GM19452 (cell line): ENCODE data around the gene CYTH2.

Source experiments
- ATAC-seq: cut with Tn5 transposase; IDR thresholded peaks from one replicate; pipeline ENCODE4 v1.9.1; 2021; ENCODE audit not compliant: unreplicated experiment

The CYTH2 gene

DNA sequence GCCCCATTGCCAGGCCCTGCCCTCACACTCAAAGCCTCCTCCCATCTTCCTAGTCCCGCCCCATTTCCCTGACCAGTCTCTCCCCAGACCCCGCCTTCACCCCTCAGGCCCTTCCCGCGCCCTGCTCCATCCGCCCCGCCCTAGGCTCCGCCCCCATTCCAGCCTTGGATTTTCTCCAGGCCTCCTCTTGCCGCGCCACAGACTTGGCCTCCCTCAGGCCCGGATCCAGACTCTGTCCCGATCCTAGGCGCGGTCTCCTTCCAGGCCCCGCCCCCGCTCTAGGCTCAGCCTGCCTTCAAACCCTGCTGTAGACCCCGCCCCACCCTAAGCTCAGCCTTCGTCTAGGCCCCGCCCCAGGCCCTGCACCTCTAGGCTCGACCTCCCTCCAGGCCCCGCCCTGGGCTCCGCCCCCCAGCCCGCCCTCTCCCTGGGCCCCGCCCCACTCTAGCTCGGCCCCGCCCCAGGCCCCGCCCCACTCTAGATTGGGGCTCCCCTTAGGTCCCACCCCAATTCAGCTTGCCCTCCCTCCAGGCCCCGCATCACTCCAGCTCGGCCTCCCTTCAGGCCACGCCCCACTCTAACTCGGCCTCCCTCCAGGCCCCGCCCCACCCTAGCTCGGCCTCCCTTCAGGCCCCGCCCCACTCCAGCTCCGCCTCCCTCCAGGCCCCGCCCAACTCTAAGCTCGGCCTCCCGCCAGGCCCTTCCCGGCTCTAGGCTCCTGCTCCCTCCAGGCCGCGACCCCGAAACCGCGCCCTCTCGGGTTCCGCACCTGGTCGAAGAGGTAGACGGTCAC is 24.0 kb downstream of the CYTH2 start:
- ATAC-seq = peak; percentile 56

DNA sequence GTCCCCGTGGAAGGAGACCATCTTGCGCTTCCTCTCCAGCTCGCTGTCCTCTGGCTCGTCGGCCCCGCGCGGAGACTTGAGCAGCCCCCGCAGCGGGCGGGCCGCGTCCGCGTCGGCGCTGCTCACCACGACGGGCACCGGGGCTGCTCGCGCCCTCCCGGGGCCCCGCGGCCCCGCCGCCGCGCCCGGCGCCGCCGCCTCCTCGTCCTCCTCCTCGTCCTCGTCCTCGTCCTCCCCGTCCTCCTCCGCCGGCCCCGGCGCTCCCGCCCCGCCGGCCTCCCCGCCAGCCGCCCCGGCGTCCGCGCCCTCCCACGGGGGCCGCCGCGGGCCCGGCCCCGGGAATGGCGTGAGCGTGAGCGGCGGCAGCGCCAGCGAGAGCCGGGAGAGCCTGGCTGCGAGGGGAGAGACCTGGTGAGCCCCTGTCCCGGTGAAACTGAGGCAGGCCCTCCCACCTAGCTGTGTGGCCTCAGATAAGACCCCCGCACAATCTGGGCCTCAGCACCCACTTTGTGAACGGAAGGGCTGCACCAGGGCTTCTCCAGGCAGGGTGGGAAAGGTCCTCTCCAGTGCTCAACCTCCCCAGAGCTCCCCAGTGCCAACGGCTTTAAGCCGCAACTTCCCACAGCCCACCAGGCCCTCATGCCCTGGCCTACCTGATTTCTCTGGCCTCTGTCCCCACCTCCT is 24.7 kb downstream of the CYTH2 start:
- no peak for ATAC-seq

DNA sequence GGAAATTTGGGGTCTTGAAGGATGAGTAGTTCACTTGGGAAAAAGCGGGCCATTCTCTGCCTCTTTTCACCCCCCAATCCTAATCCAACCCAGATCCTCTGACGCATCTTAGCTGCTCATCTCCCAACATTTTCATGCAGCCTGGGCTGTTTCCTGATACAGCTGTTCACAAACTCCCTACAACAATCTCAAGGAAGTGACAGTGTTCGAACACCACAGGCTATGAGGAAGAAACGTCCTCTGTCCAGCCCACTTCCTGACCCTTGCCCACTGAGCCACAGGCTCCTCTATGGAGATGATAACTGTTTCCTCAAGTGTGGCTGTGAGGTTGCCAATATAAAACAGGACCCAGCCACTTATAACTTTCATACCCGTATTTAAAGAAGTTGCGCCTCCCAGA is 26.2 kb downstream of the CYTH2 start:
- ATAC-seq = no peak

DNA sequence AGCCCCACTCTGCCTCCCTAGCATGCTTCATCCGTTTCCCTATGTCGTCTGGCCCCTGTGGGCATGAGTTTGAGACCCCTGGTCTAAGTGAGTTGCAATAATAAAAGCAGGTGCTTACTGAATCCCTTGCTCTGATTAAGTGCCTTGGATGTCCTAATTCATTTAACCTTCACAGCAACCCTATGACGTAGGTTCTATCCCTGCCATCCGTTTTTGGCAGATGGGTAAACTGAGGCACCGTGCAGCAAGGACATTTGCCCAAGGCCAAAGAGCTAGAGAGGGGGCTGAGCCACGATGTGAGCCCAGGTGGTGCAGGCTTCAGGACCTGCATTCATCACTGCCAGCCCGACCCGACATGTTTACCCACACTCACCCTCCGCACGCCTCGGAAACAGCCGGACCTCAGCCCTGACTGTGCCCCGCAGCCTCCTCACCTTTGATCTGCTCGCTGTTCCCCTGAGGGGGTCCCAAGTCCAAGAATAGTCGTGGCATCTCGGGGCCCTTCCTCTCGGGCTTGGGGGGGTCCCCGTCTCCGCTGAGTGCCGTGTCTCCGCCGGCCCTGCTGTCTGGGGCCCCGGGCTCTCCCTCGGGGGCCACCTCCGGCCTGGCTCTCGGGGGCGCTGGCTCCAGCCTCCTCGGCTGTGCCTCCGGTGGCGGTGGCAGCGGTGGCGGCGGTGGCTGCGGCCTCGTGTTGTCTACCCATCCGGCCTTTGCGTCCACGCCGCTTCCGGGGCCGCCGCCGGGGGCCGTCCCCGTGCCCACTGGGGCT is 28.0 kb downstream of the CYTH2 start:
- ATAC-seq = no peak

DNA sequence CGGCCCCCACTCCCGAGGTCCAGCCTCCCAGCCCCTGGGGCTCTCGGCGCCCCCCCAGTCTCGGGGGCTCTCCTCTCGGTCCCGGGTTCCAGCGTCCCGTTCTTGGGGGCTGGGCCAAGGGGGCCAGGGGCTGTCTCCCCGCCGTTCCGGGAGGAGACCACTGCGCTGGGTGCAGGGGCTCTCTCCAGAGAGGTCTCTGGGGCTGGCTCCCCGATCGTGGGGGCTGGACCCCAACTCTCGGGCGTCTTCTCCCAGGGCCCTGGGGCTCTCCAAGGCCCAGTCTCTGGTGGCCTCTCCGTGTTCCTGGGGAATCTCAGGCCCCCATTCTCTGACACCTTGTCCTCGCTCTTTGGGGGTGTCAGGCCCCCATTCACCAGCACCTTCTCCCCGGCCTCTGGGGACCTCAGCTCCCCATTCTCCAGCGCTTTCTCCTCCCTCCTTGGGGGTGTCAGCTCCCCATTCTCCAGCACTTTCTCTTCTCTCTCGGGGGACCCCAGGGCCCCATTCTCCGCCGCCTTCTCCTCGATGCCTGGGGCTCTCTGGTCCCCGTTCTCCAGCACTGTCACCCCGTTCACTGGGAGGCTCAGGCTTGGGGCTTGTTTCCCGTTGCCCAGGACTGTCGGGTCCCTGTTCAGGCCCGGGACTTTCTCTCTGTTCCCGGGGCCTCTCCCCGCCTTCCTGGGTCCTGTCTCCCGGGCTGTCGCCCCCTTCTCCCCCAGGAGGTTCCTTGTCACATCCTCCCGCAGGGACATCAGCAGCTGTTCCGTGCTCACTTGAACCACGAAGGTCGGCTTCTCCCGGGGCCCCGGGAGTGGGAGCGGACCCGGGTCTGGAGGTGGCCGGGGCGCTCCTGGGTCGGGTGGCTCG is 28.8 kb downstream of the CYTH2 start:
- no peak for ATAC-seq

DNA sequence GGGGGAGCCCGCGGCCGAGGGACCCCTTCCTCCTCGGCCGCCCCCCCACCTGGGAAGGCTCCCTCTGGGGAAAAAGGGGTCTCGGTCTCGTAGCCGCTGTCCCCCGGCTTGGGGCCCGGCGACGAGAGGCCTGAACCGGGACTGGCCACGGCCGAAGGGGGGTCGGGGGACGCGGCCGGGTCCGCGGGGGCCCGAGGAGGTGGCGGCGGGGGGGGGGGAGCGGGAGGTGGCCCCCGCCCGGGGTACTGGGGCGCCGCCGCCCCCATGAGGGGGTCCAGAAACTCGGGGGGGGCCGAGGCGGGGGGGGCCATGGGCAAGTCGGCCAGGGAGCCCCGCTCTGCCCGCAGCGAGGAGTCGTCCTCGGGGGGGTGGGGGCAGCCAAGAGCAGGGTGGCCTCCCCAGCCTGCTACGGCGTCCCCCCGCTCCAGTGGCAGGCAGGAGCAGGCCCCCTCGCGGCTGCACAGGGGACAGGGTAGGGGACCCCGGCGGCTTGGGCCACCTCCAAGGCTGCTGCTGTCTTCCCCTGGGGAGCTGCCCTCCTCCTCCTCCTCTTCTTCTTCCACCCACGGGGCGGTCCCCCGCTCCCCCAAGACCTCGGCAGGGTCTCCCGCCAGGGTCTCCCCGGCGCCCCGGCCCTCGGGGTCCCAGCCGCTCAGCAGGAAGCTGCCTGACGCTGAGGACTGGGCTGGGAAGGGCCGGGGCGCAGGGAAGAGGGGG is 29.6 kb downstream of the CYTH2 start:
- no peak for ATAC-seq

DNA sequence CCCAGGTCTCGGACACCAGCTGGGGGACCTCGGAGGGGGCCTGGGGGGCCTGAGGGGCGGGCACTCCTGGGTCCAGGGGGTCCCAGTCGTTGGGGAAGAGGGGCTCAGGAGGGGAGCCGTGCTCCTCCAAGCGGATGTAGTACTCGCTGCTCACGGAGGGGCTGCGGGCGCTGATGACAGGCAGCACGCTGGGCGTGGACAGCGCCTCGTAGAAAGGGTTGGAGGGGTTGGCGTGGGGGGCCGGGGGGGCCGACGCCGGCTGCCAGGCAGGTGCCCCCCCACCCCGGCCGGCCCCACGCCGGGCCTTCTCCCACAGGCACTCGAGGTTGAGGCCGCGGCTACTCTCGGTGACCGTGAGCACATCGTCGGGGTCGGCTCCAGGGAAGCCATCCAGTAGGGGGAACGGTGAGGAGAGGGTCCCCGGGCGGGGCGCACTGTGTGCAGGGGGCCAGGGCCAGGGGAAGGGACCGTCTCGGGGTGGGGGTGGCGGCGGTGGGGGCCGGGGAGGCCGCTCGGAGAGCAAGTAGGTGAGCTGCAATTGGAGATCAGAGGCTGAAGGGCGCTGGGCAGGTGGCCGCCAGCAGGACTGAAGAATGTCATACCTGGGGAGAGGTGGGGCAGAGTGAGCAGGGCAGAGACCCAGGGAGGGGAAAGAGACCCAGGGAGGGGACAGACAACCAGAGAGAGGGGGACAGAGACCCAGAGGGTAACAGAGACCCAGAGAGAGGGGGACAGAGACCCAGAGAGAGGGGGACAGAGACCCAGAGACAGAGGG is 30.3 kb downstream of the CYTH2 start:
- ATAC-seq = no peak

DNA sequence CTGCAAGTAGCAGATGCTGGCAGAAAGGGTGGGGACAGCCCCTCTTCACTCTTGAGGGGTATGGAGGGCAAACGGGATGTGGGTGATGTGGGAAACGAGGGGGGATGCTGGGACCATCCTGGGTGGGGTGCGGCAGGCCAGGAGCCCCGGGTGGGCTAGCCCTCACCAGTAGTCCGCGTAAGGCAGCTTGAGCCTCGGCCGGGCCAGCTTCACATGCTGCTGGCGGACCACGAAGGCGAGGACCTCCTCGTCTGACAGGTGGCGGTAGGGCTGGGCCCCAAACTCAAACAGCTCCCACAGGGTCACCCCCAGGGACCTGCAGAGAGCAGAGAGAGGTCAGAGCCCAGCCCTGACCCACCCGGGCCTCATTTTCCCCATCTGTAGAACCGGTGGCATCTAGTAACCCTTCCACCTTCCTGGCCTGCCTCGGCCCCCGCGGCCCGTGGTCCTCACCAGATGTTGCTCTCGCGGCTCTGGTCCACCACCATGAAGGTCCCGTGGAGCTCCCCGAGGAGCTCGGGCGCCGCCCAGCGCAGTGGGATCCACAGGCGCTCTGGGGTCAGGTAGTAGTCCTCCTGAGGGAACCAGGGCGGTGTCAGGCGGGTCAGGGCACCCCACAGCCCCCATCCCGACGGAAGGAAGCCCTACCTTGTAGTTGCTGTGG is 31.8 kb downstream of the CYTH2 start:
- ATAC-seq = no peak

DNA sequence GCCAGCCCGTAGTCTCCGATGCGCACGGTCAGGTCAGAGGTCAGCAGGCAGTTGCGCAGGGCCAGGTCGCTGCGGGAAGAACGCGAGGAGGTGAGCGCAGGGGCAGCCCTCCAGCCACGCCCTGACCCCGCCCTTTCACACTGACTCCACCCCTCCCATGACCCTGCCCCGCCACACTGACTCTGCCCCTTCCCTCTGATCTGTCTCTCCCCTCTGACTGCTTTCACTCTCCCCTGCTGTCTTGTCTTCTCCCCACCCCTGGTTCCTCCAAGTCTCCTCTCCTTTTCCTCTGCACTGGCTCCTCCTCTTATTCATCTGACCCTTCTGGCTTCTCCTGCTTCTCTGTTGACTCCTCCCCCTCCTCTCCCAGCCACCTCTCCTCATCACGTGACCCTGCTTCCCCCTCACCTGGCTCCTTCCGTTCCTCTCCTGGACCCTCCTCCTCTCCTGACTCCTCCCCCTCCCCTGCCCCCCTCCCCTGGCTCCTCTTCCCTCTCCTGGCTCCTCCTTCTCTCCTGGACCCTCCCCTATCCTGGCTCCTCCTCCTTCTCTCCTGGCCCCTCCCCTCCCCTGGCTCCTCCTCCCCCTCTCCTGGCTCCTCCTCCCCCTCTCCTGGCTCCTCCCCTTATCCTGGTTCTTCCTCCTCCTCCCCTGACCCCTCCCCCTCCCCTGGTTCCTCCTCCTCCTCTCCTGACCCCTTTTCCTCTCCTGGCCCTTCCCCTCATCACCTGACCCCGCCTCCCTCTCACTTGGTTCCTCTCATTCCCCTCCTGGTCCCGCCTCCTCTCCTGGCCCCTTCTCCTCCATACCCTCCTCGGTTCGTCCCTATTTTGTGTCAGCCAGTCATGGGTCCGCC is 32.6 kb downstream of the CYTH2 start:
- ATAC-seq = no peak

DNA sequence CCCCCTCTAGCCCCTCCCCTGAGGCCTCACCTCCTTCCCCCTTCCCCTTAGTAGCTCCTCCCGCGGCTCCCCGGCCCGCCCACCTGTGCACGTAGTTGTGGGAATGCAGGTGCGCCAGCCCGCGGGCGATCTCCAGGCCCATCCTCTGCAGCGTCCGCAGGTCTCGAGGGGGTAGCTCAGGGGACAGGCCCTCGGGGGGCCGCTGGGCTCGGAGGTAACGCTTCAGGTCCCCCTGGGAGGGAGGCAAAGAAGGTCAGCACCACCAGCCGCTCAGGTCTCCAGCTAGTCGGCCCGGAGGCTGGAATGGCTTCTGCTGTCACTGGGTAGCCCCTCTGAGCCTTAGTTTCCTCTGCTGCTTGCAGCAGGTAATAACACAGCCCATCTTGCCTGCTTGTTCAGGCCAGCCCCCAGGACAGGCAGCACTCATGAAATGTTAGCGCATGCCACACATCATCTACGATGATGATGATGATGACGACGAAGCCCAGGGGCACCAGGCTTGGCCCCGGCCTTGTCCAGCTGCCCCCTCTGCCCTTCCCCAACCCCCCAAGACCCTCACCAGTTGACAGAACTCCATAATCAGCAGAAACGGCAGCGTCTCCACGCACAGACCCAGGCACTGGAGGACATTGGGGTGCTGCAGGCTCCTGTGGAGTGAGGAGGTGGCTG is 33.3 kb downstream of the CYTH2 start:
- ATAC-seq = no peak

DNA sequence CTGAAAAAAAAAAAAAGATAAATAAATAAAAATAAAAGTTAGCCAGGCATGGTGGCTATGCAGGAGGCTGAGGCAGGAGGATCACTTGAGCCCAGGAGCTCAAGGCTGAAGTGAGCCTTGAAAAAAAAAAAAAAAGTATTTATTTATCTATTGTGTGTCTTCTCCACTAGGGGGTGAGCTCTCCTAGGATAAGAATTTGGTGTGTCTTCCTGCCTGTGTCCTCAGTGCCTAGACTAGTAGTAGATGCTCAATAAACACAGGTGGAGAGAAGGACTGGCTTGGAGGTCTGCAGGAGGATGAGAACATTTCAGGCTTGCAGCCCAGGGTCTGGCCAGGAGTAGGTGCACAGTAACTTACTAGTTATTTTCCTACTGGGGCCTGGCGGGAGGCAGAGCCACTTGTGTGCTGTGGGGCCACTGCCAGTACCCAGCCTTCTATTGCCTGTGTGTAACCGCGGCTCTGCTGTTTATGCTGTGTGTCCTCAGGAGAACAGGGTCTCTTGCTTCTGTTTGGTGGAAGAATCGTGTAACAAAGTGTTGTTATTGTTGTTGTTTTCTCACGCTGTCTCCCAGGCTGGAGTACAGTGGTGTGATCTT is 37.1 kb downstream of the CYTH2 start:
- no peak for ATAC-seq

DNA sequence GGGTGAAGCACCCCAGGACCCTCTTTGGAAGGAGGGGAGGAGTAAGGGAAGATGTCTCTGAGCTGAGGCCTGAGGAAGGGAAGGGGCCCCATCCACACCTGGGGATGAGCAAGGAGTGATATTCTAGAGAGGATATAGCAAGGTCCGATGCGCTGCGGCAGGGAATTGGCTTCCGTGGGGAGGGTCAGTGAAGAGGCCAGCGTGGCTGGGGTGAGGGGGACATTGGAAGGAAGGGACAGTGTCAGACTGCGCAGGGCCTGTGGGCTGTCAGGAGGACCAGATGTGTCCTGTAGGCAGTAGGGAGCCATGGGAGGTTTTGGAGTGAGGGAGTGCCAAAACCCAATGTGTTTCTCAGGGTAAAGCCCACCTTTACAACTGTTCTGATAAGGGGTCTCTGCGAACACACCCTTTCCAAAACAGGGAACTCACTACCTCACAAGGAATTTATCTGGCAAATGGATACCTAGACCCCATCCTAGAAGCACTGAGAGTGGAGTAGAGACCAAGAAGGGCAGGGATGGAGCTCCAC is 38.8 kb downstream of the CYTH2 start:
- no peak for ATAC-seq

DNA sequence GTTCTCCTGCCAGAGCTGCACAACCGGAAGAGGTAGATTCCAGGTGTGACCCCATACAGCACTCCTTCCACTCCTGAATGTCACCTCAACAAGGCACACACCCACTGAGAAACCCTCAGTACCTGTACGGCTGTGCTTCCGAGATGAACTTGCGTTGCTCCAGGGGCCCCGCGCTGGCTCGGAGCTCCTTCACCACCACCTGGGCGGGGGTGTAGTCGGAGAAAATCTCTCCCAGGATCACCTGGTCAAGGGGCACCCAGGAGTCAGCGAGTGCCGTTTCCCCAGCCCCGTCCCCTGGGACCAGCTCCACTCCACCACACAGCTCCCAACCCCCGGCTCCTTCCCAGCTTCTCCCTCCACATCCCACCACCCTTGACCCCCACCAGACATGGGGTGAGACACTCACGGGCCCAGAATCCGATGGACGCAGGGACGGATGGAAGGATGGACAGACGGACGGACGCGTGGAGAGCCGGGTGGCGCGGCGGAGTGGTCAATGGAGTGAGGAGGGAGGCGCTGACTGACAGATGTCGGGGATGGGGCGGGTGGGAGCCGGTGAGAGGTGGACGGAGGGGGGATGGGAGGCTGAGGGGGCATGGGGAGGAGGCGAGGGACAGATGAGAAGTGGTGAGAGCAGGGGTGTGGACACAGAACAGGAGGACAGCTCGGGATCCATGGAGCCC is 39.7 kb downstream of the CYTH2 start:
- no peak for ATAC-seq

DNA sequence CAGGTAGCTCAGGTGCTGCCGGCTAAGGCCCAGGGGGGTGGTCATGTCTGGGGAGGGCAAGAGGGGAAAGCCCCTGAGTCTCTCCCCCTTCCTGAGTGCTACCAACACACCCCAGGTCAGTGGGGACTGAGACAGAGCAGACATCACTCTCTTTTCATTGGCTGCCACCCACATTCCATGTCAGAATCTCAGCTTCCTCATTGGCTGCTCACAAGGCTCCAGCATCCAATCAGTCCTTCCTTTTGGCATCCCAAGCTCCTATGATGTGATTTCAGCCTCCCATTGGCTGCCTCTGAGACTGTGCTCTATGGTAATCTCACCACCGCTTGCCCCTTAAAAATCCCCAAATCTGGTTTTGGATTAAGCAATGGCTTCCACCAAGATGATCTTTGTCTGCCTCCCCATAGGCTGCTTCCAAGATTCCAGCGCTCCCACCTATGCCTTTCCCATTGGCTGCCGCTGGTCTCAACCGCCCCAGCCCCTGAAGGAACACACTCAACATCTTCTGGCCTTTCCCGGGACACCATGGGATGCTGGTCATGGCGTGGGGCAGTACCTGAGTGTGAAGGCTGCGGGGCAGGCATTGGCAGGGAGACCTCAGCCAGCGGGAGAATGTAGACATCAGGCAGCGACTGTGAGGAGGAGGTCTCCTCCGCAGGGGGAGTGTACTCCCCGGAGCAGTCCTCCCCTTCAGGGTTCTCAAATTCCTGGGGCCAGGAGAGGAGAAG is 40.5 kb downstream of the CYTH2 start:
- no peak for ATAC-seq

DNA sequence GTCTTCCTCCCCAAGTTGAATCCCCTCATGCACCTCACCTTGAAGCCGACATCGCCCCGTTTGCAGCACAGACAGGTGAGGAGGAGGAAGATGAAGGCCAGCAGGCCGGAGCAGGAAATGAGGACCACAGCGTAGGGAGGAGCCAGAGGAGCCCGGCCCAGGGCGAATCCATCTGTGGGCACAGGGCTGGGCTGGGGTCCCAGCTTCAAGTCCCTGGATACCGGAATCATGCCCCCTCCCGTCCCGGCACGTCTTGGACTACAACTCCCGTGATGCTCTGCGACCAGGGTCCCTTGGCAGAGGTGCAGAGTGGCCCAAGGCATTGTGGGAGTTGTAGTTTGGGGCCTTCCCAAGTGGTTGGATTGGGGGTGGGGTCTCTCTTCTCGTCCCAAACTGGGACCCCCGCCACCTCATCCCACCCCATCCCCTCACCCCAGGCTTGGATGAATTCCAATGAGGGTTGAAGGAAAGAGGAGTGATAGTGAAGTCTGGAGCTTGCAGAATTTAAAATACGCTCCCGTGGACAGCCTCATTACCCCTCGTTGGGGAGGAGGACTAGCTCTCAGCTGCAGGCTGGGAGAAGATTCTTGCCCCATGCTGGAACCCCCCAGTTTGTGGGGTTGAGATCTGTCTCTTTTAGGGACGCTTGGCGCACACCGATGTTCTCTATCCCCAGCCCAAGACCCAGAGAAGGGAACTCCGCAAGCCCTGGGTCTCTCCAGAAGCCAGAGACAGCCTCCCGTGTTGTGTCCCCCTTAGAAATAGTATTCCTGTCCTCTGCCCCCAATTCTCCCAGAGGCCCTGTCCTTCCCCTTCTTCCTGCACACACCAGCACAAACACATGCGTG is 41.5 kb downstream of the CYTH2 start:
- no peak for ATAC-seq
